Spinal cord (tissue), 10 donors: ENCODE data around the gene ZFHX2. TPM values are rescaled to one million over a fixed set of nuclear protein-coding genes. Genes with fewer than 3 reads are reported as not detected.

ENCODE experiments used
- DNase-seq, 6 donors: peaks; one replicate each; pipeline versions ENCODE4 v3.0.0 to v3.0.0-alpha.2; 2013 to 2015; ENCODE audit warnings: low spot score in 6 of 6, low read depth in 4 of 6
- H3K27ac ChIP-seq: one replicate; pipeline ENCODE4 v1.5.1; 2013; ENCODE audit warnings: low read depth, low read length, control low read depth
- H3K27me3 ChIP-seq: one replicate; pipeline ENCODE4 v1.6.1; 2013; ENCODE audit warnings: low read length; ENCODE audit not compliant: control insufficient read depth, insufficient read depth
- H3K36me3 ChIP-seq: one replicate; pipeline ENCODE4 v1.6.1; 2013; ENCODE audit warnings: low read length; ENCODE audit not compliant: control insufficient read depth, insufficient read depth
- H3K4me1 ChIP-seq: one replicate; pipeline ENCODE4 v1.6.1; 2013; ENCODE audit warnings: low read length; ENCODE audit not compliant: control insufficient read depth, insufficient read depth
- H3K4me3 ChIP-seq: one replicate; pipeline ENCODE4 v1.5.1; 2013; ENCODE audit warnings: low read depth, low read length, control low read depth
- H3K9me3 ChIP-seq: one replicate; pipeline ENCODE4 v1.6.1; 2013; ENCODE audit warnings: low read length; ENCODE audit not compliant: control insufficient read depth, insufficient read depth
- WGBS: methylation state at CpG from one replicate; pipeline ENCODE4 v1.1.5; 2013; ENCODE audit warnings: missing lambda C conversion rate; ENCODE audit not compliant: insufficient coverage; 5-methylcytosine and 5-hydroxymethylcytosine counted together
- polyA plus RNA-seq, 2 donors: library from polyadenylated mRNA; unstranded; fragments of 120-200 nt; gene quantifications; one replicate each; pipeline ENCODE4 v1.2.1, GENCODE V29; 2013; ENCODE audit not compliant: insufficient read length in 2 of 2
- total RNA-seq, 2 donors: library from RNA; depleted of rRNA in 1 of 2; stranded (reverse); fragments of 120-200 nt in 1 of 2; fragments of >200 nt in 1 of 2; gene quantifications; one replicate each; pipeline versions ENCODE4 v1.2.3 to v1.2.4, GENCODE V29; 2013 to 2014
- donor health status: healthy.

The ZFHX2 gene
- total and polyA plus RNA-seq, 4 donors: 1.8 to 31.3 (median 14.3) TPM

DNA sequence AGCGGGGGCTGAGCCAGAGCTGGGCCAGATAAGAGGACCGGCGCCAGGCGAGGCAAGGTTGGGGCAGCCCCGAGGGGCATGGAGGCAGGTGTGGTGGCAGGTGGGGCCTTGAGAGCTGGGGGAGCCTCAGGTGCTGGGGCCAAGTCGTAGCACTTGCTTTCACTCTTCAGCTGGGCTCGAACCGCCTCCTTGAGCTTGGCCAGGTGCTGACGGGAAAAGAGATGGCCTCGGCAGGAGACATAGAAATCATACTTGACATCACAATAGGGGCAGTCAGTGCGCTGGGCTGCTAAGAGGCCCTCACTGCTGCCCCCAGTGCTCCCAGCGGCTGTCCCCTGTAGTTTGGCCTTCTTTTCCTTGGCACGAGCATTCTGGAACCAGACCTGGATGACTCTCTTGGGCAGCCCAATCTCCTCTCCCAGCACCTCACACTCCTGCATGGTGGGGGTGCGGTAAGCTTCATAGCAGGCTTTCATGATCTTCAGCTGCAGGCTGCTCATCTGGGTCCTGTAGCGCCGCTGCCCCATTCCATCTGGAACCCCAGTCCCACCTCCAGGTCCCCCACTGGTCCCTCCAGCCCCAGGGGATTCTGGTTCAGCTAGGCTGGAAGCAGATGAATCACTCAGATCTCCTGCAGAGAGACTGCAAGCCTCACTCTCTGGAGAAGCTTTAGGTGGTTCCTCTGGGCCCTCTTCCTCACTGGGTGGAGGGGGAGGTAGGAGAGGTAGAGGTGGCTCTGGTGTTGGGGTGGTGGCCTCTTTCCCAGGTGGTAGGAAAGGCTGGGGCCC is 28.1 kb downstream of the ZFHX2 start:
- DNase-seq: no peak
- Histone ChIP-seq H3K36me3 (peaks cover 81% of the 10 kb centered on the region), H3K27ac (no peak overlapping the region)

DNA sequence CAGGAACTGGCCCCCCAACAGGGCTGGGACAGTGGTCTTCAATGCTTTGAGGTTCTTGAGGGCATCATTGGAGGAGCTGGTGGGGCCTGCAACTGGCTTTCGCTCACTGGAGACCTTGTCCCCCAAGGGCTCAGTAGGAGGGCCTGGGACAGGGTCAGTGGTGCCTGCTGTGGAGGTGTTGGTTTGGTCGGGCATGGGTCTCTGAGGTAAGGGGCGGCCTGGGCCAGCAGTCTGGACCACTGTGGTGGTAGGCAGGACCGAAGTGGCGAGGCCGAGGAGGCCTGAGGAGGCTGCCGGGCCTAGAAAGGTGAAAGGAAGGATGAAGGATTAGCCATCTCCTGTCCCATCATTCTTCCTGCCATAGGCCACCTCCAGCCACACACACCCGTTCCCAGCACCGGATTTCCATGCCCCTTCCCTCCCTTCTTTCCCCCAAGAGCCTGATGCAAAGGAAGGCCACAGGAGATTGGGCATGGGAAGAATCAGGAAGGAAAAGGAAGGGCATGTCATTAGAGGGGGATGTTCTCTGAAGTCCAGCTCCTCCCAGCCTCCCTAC is 28.8 kb downstream of the ZFHX2 start:
- no peaks in the 10 kb centered on the region for H3K27me3 ChIP-seq
- WGBS: 94% methylated on average over 5 of the region's 9 CpGs
- H3K9me3 ChIP-seq: no peaks in the 10 kb centered on the region
- no peak overlapping the region for H3K27ac ChIP-seq
- peaks cover 36% of the 10 kb centered on the region for H3K4me1 ChIP-seq
- H3K36me3 ChIP-seq: peaks cover 74% of the 10 kb centered on the region
- no peak for DNase-seq
- no peak overlapping the region for H3K4me3 ChIP-seq

More for the DNA sequence above, 28.1 kb downstream of the ZFHX2 start:
- Histone ChIP-seq H3K4me1 (peaks cover 36% of the 10 kb centered on the region), H3K27me3 (no peaks in the 10 kb centered on the region), H3K9me3 (no peaks in the 10 kb centered on the region), H3K4me3 (no peak overlapping the region)
- WGBS: 78% methylated on average over 15 of the region's 16 CpGs

DNA sequence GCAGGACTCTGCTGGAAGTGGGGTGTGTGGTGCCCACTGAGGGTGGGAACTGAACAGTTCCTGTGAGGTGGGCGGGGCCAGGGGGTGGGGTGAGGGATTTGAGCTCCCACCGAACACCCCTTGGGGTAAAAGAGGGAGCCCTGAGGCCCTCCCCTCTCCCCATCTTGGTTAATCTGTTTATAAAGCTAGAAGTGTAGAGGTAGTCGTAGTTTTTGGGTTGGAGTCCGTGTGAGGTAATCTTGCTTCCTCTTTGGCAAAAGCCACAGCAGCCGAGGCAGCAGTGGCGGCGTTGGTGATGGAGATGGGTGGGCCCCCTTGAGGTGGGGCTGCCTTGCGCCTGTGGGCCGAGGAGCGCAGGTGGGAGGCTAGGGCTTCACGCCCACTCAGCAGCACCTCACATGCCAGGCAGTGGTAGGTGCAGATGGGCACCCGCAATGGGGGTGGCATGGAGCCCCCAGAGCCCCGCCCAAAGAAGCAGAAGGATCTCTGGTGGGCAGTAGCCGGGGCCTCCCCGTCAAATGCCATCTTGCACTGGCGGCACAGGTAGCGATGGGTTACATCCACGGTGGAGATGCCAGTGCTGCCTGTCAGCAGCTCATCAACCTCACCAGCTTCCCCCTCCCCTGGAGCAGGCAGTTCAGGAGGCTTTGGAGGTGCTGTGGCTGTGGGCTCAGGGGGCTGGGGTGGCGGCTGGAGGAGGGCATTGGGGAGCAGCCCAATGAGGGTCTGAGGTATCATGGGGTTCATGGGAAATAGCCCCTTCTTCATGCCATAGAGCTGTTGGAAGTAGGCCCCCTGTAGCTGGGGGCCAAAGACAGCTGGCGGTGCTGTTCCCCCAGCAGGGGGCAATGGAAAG is 29.6 kb downstream of the ZFHX2 start:
- DNase-seq: no peak
- Histone ChIP-seq H3K4me1 (peaks cover 41% of the 10 kb centered on the region), H3K9me3 (no peaks in the 10 kb centered on the region), H3K36me3 (peaks cover 67% of the 10 kb centered on the region), H3K27me3 (no peaks in the 10 kb centered on the region), H3K27ac (peak overlapping the region; percentile 37), H3K4me3 (no peak overlapping the region)
- 91% methylated on average over 13 of the region's 20 CpGs for WGBS

DNA sequence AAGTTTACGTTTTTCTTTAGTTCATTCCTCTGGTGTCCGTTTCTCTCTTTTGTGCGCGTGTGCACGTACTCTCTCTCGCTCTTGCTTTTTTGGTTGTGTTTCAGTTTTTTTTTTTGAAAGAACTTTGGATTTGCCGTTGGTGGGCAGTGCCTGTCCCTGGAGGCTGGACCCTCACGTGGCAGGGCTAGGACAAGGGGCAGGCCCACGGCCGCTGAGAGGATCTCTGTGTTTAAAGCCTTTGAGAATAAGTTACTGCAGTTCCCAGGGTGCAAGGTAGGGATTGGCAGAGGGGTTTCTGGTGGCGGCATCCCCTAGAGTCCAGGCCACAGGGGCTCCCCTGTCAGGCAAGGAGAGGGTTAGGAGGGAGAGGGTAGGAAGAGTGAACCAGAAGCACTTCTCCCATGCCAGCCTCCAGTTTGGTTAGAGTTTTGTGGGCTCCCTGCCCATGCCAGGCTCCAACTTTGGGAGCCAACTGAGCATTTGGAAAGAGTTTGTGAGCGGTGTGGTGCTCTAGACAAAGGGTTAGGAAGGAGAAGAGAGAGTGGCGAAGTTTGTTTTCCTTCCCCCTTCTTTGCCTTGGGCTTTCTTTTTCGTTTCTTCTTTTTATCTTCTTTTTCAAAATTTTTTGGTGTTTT is 30.5 kb downstream of the ZFHX2 start:
- Histone ChIP-seq H3K36me3 (peaks cover 57% of the 10 kb centered on the region), H3K27ac (peak overlapping the region; percentile 37), H3K4me1 (peaks cover 41% of the 10 kb centered on the region), H3K9me3 (no peaks in the 10 kb centered on the region), H3K27me3 (no peaks in the 10 kb centered on the region), H3K4me3 (no peak overlapping the region)
- WGBS: 49% methylated on average over 5 of the region's 14 CpGs
- peak in 1 of 6 donors; percentile 56 for DNase-seq

DNA sequence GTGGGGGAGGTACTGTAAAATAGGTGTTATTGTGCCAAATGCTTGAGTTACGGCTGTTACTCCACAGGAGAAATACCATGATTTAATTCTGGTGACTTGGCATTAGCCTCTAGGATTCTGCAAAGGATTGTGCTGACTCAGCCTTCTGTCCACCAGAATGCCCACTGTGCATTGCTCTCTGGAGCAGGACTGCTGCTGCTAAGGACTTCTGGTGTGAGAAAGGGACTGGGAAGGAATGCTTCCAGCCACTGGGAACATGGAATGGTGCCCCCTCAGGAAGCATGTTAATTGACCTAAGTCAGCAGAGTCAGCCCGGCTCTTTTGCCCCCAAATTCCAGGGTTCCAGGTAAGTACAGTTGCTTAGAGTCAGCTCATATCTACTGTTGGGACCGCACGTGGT is 32.9 kb downstream of the ZFHX2 start:
- no peaks in the 10 kb centered on the region for H3K9me3 ChIP-seq
- 39% methylated on average over 4 of the region's 4 CpGs for WGBS
- peak in 2 of 6 donors; percentile 62 to 65 for DNase-seq
- H3K4me3 ChIP-seq: no peak overlapping the region
- peaks cover 52% of the 10 kb centered on the region for H3K4me1 ChIP-seq
- peaks cover 34% of the 10 kb centered on the region for H3K36me3 ChIP-seq
- no peak overlapping the region for H3K27ac ChIP-seq
- H3K27me3 ChIP-seq: no peaks in the 10 kb centered on the region

DNA sequence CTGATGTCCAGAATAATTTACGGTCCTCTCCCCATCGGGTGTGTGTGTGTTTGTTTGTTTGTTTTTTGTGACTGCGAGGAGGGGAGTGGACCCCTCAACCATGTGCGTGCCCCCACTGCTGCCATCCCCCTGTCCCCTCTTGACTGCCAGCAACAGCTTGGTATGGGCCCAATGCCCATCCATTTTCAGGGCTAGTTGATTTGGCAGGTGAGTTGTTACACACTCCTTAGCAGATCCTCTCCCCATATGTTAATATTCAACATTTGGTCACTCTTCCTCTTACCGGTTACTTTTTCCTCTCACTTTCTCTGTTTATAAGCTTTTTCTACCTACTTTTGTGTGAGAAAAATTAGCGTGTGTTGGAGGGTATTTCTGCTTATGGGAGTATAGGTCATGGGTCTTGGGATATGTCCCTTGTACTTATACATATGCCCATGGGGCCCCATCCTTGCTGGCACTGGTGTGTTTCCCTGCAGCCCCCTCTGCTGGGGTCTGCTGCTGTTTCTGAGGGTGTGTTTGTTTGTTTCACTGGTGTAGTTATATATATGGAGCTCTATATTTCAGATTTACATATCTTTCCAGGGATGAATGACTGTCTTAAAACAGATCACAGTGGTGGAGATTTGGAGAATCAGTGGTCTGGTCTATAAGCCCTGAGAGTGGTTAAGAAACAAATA is 33.8 kb downstream of the ZFHX2 start:
- Histone ChIP-seq H3K4me3 (no peak overlapping the region), H3K36me3 (peaks cover 24% of the 10 kb centered on the region), H3K9me3 (no peaks in the 10 kb centered on the region), H3K4me1 (peaks cover 60% of the 10 kb centered on the region), H3K27me3 (no peaks in the 10 kb centered on the region), H3K27ac (no peak overlapping the region)
- no CpG with 5 or more reads among the region's 6 CpGs for WGBS
- DNase-seq: peak in 1 of 6 donors; percentile 55

DNA sequence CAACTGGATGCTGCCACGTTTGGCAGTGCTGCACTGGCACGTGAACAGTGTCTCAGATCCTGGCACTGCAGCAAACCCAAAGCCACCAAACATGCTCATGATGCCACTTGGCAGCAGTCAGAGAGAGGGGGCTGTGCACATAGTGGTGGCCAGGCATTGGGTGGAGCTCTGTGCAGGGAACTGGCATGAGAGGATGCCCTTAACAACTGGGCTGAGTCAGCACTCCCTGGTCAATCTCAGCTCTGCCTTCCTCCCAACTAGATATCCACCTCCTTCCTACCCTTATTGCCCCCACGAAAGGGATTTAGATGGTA is 37.0 kb downstream of the ZFHX2 start:
- peak in 3 of 6 donors; percentile 50 to 95 (median 90) for DNase-seq
- H3K27ac ChIP-seq: peak overlapping the region; percentile 36
- no peak overlapping the region for H3K4me3 ChIP-seq
- H3K4me1 ChIP-seq: peaks cover 51% of the 10 kb centered on the region
- WGBS: 30% methylated on average over 2 of the region's 3 CpGs
- no peaks in the 10 kb centered on the region for H3K27me3 ChIP-seq
- no peaks in the 10 kb centered on the region for H3K9me3 ChIP-seq
- H3K36me3 ChIP-seq: no peaks in the 10 kb centered on the region

DNA sequence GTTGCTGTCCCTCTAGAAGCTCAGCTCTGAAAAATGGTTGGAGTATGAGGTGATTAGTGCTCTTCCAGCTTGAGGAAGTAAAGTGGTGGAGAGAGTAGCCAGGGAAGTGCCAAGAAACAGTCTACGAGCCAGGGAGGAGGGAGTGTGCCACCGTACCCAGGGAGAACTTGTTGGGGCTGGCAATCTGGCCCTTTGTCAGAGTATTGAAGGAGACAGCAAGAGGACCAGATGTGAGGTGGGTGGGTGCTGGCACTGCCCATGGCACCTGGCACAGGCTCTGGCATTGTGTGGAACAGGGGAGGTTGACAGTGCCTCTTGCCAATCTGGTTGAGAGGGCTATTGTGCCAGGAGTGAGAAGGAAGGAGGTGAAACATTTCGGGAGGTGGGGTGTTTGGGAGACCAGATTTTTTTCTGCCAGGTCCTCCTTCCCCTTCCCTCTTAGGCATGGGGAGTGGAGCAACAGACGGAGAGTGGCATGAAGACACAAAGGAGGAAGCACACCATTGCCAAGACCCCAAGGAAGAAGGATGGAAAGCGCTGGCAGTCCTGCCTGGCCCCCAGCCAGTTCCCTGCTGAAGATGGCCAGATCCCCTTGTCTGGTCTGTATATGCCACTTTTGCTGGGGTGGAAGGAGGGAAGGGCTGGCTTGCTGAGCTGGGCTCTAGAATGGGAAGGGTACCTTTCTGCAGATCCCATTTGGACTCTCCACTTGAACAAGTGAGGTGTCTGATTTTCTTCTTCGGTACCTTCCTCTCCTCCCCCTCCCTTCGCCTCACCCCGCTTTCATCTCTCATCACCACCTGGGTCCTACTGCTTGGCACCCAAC is 37.5 kb downstream of the ZFHX2 start:
- H3K36me3 ChIP-seq: no peaks in the 10 kb centered on the region
- no peaks in the 10 kb centered on the region for H3K27me3 ChIP-seq
- peak overlapping the region; percentile 76 for H3K27ac ChIP-seq
- peak overlapping the region; percentile 29 for H3K4me3 ChIP-seq
- WGBS: 30% methylated on average over 8 of the region's 8 CpGs
- peak in 3 of 6 donors; percentile 30 to 95 (median 84) for DNase-seq
- H3K9me3 ChIP-seq: no peaks in the 10 kb centered on the region
- H3K4me1 ChIP-seq: peaks cover 51% of the 10 kb centered on the region
